Activated gamma-delta T cell (primary cell): ENCODE data around the gene CYBA.

Experiments
- DNase-seq: peaks from one replicate; lab custom pipeline; 2025; lab: John Stamatoyannopoulos, UW
- total RNA-seq, 2 donors: gene quantifications; one replicate each; lab custom pipeline; 2026; lab: John Stamatoyannopoulos, UW

CYBA gene
- total RNA-seq: 285 to 286 reads per million in 2 donors

GRCh38 chr16:88650749-88651275 is at the start of gene CYBA:
TSS of gene CYBA (minus strand) at chr16:88651053. CDS start at chr16:88651013, 40 bp downstream.
- peak; percentile 79 for DNase-seq

- no peak for DNase-seq
Observed at GRCh38 chr16:88700322-88700635, 49.4 kb upstream of the CYBA start.

DNA sequence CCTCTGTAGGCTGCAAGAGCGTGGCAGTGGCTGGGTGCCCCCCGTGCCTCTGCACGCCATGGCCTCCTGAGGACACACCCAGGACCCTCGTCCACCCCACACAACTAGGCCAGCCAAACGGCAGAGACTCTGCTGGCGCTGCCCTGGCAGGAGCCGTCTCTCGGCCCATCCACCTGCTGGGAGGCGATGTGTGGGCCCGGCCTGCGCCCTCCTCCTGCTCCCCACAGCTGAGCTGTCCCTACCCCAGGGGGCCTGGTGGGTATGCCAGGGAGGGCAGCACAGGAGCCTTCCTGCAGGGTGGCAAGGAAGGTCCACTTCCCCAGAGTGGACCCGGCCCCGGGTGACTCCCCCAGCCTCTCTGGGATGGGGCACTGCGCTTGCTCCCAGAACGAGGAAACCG is 48.3 kb upstream of the CYBA start:
- DNase-seq: no peak

- DNase-seq: no peak
Observed at GRCh38 chr16:88698646-88699045, 47.8 kb upstream of the CYBA start.

DNA sequence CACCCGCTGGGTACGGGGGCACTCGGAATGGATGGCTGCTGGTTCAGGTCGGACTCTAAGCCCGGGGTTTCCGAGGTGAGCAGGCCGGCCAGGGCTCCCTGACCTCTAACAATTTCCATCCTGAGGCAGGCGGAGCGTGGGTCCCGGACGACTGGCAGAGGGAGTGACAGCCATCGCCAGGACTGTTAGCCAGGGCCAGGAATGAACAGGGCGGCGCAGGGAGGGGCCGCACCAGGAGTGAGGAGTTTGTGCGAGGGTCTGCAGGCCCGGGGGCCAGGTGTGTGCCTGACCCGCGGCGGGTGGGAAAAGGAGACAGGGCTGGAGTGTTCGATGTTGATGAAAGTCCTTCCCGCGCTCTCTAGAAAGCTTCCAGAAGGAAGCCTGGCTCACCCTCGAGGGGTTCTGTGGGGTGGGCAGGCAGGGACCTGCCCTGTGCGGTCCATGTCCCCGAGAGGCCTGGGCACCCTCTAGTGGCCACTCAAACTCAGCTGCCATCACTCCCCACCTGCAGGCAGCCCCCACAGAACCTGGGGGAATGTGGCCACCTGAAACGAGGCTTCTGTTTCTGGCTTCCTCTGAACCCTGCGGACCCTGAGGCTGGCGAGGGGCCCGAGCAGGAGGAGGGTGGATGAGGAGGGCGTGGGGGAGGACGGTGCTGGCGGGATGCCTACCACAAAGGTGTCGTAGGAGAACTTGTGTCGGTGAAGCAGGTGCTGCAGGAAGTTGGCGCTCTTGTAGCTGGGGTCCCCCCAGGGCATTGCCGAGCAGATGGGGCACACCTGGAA is 47.2 kb upstream of the CYBA start:
- no peak for DNase-seq

- DNase-seq: no peak
Observed at GRCh38 chr16:88697116-88697830, 46.4 kb upstream of the CYBA start.

DNA sequence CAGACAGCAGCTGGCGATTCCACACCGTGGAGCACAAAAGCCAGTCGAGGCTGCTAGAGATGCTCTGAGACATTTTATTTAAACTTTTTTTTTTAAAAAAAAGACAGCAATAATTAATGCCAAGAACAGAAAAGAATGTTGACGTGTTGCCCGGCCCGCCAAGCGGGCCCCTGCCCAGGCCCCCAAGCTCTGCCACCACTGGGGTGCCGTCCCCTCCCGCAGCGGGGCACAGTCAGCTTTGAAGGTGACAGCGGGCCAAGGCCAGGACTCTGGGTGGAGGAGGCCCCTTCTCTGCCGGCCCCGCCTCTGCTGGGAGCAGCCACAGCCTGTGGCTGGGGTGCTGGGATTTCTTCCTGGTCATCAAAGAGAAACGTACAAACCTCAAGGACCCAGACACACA is 45.6 kb upstream of the CYBA start:
- no peak for DNase-seq

GRCh38 chr16:88695753-88696152 is 44.9 kb upstream of the CYBA start:
- DNase-seq: no peak

DNA sequence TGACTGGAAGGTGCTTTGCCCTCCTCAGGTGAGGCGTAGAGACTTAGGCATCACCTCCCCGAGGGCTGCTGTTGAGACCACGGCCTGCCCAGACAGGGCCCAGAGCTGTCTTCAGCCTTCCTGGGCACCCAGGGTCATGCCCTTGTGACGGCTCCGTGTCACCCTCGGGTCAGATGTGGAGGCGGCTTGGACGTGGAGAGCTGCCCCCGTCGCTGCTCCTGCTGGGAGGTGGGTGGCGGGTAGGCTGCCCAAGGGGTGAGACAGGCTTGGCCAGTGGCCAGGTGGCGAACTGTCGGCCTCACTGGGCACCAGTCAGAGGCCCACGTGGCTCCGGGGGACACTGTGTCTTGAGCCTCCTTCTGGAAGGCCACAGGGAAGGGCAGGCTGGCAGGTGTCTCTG is 44.4 kb upstream of the CYBA start:
- DNase-seq: no peak

- no peak for DNase-seq
Observed at GRCh38 chr16:88694221-88695087, 43.6 kb upstream of the CYBA start.

GRCh38 chr16:88693420-88694177 is 42.7 kb upstream of the CYBA start:
- no peak for DNase-seq

DNA sequence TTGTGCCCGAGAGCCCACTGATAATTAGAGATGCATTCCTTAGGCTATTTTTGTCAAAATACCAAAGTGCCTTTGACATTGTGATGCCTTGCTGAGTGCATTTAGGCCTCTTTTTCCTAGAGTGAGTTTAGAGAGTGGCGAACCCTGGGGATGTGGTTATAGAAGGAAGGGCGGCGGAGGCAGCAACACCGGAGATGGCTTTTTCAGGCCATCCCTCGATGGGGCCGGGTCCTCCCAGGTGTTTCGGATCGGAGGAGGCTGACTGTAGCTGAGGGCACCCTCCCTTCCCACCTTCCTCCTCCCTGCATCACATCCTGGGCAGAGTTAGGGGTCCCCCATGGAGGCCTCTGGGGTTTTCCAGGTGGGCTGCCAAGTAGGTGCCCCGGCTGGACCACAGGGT is 42.0 kb upstream of the CYBA start:
- no peak for DNase-seq

DNA sequence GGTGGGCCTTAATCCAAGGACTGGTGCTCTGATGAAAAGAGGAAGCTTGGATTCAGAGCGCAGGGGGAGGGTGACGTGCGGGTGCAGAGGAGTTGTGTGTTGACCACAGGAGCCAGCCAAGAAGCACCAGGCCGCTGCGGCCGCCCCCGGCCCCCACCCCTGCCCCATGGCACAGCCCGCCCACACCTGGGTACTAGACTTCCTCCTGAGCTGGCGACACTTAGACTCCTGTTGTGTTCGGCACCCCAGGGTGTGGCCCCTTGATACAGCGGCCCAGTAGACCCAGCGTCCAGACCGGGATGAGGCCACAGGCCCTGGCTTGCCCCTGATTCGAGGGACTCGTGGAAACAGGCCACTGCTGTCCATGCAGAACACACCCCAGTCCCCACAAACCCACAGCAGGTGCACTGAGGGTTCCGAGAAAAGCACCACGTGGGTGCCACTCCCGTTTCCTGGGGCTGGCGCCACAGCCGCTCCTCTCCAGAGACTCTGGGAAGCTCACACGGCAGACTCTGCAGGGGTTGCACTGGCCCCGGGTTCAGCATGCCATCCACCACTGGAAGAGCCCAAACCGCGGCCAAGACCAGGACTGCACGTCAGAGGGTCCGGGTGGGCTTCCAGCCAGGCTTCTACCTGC is 41.2 kb upstream of the CYBA start:
- no peak for DNase-seq

- DNase-seq: no peak
Observed at GRCh38 chr16:88691129-88691813, 40.4 kb upstream of the CYBA start.

DNA sequence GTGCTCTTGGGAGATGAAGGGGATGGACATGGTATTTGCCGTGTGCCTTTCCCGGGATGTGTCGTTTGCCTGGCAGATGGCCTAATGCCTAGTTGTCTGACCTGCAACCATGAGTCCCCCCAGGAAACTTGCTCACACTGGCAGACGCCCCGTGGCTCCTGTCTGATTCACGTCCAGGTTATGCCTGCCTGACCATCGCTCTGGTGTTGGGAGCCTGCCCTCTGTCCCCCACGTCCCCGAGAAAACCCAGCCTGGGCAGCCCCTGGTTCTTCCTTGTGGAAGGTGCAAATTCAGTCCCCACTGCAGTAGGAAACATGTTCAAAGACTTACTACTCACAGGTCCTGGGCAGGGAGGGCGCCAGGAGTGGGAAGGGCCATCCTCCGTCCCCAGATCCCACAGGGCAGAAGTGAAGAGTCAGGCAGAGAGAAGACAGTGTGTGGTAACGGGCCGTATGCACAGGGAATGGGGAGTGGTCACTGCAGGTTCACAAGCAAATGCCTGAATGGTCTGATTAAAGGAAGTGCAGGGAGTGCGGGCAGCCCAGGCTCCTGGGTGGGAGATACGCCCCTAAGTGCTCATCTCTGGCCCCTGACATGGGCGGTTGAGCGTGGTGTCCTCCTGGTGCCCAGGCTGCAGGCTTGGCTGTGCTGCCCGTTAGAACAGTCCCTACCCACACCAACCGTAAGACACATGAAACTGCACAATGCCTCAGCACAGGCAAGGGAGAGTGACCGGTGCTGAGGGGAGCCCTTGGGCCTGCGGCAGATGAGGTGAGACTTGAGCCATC is 39.7 kb upstream of the CYBA start:
- DNase-seq: no peak

DNA sequence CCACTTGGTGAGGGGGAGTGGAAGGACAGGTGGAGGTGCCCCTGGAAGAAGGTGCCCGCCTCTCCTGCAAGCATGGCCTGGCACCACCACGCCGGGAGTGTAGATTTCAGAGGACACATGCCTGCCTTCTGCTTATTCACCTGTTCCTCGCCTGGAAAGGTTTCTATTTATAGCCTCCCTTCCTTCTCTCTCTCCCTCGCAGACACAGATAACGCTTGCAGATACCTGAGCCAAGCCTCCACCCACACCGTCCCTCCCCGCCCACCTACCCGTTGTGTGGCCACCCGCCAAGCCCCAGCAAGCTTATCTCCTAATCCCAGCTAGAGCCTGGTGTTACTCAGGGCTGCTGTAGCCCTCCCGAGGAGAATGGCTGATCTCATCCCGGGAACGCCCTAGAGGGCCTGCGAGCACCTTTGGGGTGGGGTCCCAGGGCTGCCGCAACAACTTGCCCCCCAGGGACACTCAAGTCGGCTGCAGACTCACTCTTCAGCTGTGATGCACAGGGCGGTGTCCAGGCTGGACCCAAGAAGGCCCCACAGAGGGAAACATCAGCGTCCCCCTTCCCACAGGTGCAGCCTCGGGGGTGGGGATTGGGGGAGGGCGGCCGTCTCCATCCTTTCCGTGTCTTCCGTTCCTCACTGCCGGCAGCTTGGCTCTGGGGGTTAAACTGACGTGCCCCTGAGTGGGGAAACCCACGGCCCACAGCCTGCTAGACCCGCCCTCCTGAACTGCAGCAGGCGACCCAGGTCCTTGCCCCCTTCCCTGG is 37.3 kb upstream of the CYBA start:
- DNase-seq: no peak

DNA sequence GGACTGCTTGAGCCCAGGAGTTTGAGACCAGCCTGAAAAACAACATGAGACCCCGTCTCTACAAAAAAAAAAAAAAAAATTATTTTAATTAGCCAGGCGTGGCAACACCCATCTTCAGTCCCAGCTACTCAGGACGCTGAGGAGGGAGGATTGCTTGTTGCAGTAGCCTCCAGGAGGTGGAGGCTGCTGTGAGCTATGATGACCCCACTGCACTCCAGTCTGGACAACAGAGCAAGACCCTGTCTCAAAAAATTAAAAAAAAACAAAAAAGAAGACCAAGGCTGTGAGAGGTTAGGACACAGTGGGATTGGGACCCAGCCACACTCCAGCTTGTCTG is 36.8 kb upstream of the CYBA start:
- no peak for DNase-seq

DNA sequence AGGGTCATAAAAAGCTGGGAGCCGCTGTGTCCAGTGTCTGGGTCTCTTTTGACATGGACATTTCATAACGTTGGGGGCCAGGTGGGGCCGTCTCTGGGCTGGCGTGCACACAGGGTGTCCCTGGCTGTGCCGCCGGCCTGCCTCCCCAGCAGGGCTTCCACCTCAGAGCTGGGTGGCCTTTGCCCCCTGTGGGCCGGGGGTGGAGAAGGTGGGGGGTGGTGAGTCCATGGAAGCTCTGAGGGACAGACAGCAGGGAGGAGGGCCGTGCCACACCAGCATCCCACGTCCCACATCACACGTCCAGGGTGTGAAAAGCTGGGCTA is 36.4 kb upstream of the CYBA start:
- DNase-seq: no peak
